SHP77 (cell line): ENCODE results near the gene INPP5D.
"Not testable (repeated sequence)": the region's sequence is repeated elsewhere in the genome, so short reads cannot be mapped to it uniquely, and the experiment has no call there.

Experiments
- DNase-seq, 2 experiments: peaks; one replicate each; lab custom pipeline; 2025; lab: John Stamatoyannopoulos, UW

Gene INPP5D

DNA sequence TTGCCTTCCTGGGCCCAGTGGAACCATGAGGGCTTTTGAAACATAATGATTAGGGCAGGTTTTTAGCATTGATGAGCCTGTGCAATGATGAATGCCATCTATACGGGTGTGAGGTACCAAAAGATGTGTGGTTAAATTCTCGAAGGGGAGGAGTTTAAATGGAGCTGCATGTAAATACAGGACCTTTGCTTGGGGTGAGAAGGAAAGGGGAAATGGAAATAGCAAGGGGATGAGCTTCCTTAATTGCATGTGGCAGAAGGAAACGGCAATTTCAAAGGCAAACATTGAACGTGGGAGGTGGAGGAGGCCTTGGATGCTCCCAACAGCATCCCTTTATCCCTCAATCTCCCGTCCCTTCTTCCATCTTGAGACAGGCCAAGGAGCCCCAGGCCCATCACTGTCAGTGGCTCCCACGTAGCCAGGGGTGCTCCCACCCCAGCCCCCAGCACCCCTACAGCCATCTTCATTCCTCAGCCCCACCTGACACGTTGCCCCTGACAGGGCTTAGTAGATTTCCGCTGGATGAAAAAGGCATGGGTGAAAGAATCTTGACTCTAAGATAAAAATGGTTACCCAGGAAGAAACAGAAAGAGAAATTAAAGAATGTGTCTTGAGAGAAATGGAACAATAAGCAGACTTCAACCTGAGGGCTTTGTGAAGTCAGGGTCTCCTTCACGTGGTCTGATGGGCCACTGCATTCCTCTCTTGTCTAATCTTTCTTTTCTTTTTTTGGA is 32.5 kb downstream of the INPP5D start:
- no peak for DNase-seq

DNA sequence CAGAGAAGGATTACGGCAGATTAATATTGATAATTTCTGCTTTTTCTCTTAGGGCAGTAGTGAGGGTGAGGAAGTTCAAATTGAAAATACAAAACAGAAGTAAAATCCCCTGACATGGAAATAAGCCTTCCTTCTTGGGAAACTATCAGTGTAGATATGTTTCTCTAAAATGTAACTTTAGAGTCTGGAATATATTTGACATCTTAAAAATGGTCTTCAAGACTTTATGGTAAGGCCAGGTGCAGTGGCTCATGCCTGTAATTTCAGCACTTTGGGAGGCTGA is 33.0 kb downstream of the INPP5D start:
- no peak for DNase-seq

DNA sequence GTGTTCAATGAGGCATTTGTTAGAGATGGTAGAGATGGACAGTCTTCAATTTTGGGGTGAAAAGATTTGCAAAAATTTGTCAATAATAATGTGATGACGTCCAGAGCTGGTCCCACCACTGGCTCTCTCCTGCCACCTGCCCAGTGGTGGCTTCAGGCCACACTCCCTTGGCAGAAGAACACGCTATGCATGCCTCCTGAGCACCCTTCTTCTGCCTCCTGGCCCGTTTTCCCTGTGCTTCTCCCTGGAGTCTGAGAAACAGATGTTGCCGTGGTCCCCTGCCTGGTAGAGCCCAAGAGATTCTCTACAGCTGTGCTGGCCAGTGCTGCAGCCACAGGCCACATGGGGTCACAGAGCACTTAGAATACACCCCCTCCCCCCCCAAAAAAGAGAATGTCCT is 33.6 kb downstream of the INPP5D start:
- no peak for DNase-seq

DNA sequence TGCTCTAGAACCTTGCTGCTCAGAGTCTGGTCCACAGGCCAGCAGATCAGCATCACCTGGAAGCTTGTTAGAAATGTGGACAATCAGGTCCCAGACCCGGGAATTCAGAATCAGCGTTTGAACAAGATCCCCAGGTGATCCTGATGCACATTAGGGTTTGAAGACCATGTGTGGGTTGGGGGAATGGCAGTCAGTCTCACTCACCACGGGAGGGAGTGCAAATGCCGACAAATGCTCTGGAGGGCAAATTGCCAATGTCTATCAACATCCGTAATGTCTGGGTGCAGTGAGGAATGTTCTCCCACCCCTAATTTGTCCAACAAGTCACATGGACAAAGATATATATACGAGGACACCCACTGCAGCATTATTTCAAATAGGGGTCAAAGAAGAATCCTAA is 34.5 kb downstream of the INPP5D start:
- DNase-seq: no peak

DNA sequence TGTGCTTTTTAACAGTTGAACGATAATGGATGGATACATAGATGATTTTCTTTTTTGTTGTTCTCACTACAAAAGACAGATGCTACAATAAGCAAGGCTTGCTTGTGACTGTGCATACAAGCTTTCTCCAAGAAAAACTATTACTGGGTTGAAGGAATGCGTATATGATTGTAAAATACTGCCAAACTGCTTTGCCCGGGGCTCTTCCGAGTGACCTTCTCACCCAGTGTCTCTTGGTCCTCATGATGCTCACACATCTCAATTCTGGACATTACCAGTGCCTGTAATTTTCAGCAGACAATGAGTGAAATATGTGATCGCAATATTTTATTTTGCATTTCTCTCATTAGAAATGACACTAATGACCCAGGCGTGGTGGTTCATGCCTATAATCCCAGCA is 35.9 kb downstream of the INPP5D start:
- DNase-seq: no peak

DNA sequence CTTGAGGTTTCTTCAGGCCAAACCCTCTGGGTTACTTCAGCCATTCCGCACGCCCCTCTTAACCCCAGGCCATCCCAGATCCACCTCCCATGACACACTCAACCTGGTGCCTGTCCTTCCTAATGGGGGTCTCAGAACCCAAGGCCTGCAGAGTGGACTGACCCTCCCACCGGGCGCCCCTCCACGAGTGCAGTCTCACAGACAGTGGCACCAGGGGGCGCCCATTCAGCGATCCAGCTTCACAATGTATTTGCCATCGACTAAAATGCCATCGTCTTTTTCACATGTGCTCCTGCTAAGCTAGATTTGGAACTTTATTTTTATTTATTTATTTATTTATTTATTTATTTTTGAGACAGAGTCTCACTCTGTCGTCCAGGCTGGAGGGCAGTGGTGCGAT is 38.5 kb downstream of the INPP5D start:
- DNase-seq: no peak

DNA sequence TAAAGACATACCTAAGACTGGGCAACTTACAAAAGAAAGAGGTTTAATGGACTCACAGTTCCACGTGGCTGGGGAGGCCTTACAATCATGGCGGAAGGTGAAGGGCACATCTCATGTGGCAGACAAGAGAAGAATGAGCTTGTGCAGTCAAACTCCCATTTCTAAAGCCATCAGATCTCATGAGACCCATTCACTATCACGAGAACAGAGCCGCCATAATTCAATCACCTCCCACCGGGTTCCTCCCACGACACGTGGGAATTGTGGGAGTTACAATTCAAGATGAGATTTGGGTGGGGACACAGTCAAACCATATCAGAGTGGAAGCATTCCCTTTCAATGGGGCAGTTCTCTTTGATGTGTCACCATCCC is 39.7 kb downstream of the INPP5D start:
- not testable (repeated sequence) for DNase-seq

DNA sequence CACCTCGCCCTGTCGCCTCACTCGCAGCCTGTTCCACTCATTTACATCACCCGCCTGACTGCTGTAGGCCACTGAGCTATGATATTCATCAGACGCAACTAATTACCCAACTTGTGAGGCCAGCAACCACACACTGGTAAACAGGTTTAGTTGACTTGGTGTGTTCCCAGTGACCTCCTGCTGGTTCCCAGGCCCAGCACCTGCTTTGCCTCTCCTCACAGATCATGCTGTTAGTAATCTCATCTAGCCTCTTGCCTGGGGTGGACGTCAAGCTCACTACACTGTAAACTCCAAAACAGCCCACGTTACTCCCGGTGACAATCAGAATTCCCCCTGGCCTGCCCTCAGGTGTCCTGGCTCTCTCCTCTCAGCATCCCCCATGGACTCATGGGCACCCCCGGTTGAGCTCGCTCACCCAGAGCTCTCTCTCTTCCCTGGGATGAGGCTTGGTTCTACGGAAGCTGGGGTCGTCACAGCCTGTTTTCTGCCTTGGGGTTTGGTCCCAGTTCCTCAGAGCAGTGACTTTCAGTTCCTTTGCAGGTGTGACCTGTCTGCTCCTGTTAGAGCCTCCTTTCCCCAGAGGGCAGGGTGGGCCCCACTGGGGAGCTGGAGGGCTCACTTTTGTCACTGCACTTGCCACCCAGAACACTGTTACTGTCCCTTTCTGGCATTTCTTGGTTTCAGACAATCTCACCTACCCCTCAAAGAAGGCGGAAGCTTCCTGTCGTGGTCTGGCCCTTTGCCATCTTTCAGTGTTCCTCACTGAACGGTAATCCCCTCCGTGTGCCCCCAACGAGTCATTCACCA is 40.3 kb downstream of the INPP5D start:
- DNase-seq: no peak

DNA sequence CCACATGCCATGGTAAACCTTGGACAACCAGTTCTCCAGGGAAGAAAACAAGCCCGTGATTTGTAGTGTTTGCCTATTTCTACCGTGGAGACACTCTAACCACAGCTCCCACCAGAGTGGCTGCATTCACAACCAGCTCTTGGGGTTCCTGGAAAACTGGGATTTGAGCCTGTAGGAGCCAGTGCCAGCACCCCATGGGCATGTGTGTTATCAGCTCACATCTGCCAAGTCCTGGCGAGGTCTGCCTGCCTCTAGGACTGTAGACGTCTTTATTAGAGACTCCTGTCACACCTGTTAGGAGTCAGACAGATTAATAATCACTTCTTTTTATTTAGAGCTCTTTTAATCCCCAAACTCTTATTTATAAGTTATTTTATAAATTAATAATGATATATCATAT is 41.0 kb downstream of the INPP5D start:
- no peak for DNase-seq

DNA sequence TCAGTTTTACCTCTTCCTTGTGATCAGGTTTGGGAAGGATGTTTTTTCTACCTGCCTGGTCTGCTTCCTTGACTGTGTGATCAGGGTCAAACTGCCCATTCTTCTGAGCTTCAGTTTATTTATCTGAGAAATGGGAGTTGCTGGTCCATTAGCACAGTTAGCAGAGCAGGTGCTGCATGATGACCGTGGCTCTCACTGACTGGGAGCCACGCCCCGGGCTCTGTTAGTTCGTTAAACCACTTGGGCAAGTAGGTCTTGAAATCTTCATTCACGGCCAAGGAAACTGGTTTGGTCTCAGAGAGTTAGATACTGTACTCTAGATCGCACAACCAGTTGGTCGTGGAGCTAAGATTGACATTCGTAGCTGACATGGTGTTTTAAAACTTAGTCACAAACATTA is 41.7 kb downstream of the INPP5D start:
- no peak for DNase-seq

DNA sequence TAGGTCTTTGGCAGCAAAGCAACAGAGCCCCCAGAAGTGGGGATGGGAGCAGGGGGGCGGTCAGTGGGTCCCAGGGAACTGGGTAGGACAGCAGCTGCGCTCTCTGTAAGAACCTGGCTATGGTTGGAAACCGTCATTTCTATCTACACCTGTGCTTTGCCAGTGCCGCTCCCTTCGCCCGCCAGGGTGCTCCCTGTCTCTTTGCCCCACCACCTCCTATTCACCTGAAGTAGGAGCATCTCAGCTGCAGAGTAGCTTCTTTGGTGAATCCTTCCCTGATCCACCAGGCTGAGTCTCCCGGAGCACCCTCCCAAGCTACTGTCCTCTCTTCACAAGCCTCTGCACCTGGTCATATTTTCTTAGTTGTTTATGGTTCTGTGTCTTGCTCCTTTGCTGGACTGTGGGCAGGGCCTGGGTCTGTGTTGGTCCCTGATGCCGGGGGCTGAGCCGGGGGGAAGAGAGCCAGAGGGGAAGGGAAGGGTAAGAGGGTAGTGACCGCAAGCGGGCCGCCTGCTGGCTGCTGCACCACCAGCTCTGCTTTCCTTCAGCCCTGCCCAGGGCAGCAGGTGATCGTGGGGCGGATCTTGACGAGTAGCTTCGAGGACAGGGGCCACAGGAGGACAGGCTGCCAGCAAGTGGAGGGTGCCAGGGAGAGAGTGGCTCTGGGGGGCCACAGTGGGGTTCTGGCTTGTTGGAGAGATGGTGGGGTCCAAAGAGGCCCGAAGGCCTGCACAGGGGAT is 45.2 kb downstream of the INPP5D start:
- DNase-seq: no peak

DNA sequence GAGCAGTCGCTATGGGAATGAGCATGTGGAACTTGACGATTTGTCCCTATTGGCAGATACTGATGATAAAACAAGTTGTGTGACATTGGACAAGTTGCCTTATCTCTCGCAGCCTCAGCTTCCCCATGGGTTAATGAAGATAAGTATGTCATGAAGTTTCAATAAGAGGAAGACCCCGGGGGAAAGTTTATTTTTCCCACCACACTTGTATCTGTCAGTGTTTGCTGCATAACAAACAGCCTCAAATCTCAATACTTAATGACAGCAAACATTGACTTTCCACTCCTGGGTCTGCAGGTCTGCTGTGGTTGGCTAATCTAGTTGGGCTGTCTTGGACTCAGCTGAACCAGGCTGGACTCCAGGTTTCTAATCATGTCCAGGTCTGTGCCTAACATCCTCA is 45.8 kb downstream of the INPP5D start:
- no peak for DNase-seq

DNA sequence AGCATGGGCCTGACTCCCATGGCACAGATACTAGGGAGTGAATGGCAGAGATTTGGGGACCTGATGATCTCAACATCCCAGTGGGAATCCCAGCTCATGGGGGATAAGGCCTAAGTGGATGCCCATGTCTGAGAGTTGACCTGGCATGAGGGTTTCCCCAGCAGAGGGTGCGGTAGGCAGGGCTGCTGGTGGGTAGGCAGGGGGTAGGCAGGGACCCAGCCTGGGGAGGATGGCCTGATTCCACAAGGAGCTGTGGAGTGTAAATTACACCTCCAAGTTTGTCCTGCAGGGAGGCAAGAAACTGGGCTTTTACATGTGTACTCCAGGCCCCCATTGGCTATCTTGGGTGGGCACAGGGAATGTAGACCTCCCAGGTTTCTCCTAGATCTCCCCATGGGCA is 46.9 kb downstream of the INPP5D start:
- no peak for DNase-seq

DNA sequence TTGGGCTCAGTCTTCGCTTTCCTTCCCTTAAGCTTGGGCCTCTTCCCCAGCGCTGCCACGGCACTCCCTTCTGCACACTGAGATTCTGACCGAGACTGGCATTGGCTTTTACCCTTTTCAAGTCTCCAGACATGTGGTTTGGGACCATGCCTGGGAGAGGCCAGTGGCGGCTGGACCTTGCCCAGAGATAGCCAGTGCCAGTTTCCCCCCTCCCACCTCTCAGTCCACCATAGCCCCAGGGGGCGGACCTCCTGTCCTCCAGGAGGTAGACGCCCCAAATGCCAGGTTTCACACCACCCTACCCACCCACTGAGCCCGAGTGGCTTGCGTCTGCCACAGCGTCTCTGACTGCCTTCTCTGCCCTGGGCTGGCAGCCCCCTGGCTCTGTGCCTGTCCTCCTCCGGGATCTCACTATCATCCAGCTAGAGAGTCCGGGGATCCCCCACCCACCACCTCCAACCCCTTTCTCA is 47.7 kb downstream of the INPP5D start:
- DNase-seq: no peak

DNA sequence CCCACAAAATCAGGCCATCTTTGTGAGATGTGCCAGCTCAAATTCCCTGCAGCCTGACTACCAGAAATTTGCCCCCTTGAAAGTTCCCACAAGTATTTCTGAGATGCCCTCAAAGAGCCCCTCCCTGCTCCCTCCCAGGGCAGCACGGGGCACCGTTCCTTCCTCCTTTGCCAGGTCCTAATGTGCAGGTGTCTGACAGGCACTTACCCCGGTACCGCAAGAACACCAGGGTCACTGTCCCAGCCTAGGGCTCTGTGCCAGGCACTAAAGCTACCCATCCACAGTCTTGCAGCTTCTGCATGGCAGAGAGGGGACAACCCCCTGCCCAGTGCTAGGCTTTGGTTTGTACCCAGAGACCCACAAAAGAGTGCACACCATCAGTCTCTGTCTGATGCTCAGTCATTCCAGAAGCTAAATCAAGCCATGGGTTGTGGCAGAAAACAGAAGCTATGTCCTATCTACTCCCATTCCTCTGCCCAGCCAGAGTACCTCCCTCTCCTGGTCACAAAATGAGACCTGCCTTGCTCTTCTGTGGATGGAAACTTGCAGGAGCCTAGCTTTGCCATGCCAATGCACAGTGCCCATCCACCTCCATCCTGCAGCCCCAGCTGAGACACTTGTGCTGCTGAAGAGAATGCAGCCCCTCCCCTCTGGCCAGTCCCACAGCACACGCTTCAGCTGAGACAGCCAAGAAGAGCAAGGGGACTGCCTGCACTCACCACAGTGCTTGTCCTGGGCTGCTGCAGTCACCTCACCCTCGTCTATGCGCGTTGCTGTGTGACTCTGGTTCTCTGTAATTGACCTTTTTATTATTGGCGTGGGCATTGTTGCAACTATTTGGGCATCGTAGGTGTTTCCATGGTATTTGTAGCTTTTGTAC is 48.7 kb downstream of the INPP5D start:
- no peak for DNase-seq

DNA sequence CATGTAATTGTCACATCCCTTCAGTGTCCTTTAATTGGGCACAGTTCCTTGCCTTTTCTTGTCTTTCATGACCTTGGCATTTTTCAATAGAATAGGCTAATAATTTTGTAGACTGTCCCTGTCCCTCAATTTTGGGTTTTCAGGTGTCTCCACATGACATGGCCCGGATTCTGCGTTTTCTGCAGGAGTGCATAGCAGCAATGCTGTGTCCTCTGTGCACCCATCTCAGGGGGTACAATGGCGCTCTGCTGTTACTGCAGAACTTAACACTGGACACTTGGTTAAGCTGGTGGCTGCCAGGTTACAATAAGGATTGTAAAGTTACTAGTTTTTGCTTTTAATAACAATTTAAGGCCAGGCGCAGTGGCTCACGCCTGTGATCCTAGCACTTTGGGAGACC is 51.3 kb downstream of the INPP5D start:
- no peak for DNase-seq

DNA sequence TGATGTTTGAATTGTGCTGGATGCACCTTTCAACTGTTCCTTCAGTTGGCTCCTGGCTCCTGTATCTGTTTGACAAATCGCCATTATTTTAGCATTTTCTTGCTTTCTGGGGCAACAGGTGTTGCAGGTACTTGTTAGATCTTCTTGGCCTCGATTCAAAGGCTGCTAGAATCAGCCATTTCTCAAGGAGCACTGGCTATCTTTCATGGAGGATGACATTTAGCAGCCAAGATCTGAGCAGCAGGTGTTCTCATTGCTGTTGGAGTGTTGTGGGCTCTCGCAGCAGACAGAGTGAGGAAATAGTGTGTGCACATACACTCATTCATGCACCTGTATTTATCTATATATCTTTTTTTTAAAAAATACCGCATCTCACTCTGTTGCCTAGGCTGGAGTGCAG is 52.2 kb downstream of the INPP5D start:
- DNase-seq: no peak

DNA sequence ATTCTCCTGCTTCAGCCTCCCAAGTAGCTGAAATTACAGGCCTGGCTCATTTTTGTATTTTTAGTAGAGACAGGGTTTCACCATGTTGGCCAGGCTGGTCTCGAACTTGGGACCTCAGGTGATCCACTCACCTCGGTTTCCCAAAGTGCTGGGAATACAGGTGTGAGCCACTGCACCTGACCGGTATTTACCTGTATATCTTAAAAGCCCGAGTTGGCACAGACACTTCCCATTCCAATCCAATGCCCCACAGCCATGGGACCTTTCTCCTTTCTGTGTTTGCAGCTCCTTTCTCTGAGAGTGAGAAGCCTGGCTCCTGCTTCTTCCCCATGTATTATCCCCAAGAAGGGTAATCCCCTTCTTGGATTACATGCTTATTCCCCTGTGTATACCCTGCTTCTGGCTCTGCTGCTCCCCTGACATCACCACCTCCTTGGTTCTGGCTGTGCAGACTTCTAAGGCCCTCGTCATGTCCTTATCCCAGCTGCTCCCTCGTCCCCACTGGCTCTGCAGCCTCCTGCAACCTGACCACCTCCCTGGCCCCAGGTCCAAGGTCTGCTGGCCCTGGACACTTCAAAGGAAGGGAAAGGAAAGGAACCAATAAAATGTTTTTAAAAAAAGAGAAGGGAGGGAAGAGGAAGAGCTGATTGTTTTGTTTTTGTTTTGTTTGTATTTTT is 52.8 kb downstream of the INPP5D start:
- DNase-seq: no peak

DNA sequence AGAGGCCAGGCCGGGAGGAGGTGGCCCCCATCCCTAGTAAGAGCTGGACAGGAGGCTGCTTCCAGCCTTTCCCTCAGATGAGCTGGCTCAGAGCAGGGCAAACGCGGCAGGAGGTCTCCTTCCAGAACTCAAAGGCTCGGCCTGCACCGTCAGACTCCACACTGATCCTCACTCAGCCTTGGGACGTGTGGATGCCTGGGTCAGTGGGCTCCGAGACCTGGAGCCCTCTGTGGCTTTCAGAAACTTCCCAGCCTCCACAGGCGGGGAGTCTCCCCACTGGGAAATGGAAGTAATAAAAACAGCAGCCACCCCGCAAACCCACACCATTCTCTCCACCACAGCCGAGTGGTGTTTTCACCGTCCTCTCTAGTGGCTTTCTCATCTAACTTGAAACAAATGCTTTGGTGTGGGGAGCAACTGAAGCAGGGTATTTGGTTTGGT is 54.3 kb downstream of the INPP5D start:
- DNase-seq: no peak

DNA sequence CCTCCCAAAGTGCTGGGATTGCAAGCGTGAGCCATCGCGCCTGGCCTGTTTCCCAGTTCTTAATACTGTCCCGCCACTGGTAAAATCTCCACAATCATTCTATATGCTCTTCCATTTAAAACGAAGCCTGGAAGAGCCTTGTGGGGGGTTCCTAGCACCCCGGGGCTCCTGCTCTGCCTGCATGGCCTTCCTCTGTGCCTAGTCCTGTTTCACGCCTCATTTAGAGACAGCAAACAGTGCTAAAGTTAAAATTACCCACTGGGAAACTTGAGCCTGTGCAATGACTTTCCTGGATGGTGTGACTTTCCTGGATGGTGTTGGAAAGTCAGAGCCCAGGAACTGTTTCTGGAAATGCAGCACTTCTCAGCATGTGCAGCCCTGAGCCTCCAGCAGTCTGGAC is 55.0 kb downstream of the INPP5D start:
- DNase-seq: no peak

DNA sequence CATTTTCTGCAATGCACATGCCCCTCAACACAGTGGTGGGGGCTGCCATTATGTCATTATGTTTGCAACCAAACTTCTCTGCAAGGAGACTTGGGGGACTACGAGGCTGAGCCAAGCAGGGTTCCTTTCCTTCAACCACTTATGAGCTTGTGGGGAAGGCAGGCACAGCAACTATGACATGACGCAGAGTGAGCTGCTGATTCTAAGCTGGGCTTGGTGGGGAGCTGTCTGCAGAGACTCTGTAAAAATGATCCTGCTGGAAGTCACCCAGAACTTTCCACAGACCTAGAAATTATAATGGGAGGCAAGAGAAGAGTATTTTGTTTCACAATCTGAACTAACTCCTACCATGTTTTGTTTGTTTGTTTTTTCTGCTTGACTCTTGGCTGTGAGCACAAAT is 55.6 kb downstream of the INPP5D start:
- DNase-seq: no peak

DNA sequence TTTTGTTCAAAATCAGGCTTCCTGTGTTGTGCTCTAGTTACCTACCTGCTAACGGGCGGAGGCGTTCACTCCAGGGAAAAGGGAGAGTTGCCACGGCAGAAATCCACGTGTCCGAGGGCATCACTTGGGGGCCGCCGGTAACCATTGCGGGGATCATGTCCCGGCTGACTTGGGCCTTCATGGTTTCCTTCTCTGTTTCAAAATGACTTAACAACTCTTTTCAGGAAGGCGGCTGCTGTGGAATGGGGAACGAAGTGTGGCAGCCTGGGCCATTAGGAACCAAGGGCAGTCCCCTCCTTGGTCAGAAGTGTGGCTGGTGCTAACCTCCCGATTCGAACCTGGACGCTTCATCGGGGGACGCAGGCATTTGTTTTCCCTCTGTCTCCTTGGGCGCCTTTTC is 56.8 kb downstream of the INPP5D start:
- no peak for DNase-seq
